Measurements from ENCODE around the gene ALX4.

GRCh38 chr11:44335052-44335760 is 25.3 kb upstream of the ALX4 start:
- no peak for TF ChIP-seq TAF1 (IDR thresholded peaks at IDR 0.05; ENCODE audit: low read depth, low read length)
- no peak for TF ChIP-seq POLR2AphosphoS5 (IDR thresholded peaks at IDR 0.05; ENCODE audit: low read depth, low read length)
- TF ChIP-seq PAX5 (IDR thresholded peaks at IDR 0.05; ENCODE audit: insufficient read depth, low read length, severe bottlenecking), result no peak
- no peak for TF ChIP-seq POLR2A (IDR thresholded peaks at IDR 0.05; ENCODE audit: low read depth, low read length)
- TF ChIP-seq SPI1 (IDR thresholded peaks at IDR 0.05; ENCODE audit: low read depth, low read length), result no peak
- TF ChIP-seq POU2F2 (IDR thresholded peaks at IDR 0.05; ENCODE audit: low read depth, low read length), result no peak

Data from GM12891 (cell line).